Retinal pigment epithelial cell (primary cell): Measurements from ENCODE around the gene SPTBN5.

Source experiments
- DNase-seq: peaks from one replicate; pipeline ENCODE4 v3.0.0-alpha.2; 2010; ENCODE audit warnings: low read depth
- H3K4me3 ChIP-seq: 2 replicates; pipeline ENCODE4 v1.5.1; 2011; ENCODE audit warnings: mild to moderate bottlenecking, low read length, control low read depth, moderate library complexity
- TF ChIP-seq, protein P1 (sequence below): conservative IDR thresholded peaks from 2 replicates; pipeline ENCODE4 v1.5.1; 2011; ENCODE audit warnings: low read depth, low read length, control low read depth, inconsistent platforms

The SPTBN5 gene

DNA sequence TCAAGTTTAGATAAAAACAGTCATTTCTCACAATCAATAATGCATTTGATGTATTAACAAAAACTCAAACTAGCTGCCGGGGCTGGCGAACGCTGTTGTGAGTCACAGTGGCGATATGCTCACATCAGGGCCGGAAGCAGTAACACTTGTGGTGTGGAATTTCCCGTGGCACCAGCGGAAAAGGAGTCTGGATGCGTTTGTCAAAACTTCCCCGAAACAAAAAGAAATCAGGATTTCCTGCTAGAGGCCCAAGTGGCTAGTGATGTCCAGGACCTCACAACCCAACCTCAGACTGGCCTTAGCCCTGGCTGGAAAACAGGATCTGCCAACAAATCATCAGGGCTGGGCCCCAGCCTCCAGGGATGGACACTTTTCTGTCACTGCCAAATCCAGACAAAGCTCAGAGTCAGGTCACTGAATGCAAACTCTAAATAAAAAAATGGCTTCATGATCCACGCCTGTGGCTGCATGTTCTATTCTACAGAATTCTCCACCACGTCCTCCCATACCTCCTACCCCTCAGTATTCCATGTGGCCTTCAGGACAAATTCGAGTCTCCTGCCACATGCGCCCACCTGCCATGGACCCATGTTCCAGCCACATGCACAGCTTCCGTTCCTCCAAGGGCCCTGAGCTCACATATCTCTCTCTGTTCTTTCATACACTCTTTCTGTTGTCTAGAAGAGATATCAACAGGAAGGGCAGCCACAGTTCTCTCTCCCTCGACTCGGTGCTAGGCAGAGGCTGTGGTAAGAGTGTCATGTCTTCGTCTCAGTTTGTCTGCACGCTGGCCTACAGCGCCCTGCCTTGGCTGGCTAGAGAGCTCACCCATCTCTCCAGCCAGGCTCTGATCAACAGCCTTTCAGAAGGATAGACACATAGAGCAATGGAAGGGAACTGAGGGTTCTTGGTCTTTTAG is 43.1 kb upstream of the SPTBN5 start:
- TF ChIP-seq, protein P1, sequence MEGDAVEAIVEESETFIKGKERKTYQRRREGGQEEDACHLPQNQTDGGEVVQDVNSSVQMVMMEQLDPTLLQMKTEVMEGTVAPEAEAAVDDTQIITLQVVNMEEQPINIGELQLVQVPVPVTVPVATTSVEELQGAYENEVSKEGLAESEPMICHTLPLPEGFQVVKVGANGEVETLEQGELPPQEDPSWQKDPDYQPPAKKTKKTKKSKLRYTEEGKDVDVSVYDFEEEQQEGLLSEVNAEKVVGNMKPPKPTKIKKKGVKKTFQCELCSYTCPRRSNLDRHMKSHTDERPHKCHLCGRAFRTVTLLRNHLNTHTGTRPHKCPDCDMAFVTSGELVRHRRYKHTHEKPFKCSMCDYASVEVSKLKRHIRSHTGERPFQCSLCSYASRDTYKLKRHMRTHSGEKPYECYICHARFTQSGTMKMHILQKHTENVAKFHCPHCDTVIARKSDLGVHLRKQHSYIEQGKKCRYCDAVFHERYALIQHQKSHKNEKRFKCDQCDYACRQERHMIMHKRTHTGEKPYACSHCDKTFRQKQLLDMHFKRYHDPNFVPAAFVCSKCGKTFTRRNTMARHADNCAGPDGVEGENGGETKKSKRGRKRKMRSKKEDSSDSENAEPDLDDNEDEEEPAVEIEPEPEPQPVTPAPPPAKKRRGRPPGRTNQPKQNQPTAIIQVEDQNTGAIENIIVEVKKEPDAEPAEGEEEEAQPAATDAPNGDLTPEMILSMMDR: no peak
- DNase-seq: no peak
- H3K4me3 ChIP-seq: no peak overlapping the region

DNA sequence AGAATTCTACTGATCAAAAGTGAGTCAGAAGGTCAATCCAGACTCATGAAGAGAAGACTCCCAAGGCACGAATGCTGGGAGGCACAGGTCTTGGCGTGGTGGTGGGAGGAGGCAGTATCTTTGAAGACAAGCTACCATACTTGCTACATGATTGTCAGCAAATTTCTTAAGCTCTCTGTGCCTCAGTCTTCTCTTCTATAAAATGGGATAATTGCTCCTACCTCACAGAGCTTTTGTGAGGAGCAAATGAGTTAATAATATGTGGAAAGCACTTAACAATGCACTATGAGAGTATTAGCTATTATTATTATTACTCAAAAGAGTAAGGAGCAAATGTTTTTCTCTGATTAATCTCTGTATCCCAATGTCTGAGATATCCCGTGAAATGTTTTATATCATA is 42.3 kb upstream of the SPTBN5 start:
- DNase-seq: no peak
- TF ChIP-seq, protein P1: no peak
- no peak overlapping the region for H3K4me3 ChIP-seq

DNA sequence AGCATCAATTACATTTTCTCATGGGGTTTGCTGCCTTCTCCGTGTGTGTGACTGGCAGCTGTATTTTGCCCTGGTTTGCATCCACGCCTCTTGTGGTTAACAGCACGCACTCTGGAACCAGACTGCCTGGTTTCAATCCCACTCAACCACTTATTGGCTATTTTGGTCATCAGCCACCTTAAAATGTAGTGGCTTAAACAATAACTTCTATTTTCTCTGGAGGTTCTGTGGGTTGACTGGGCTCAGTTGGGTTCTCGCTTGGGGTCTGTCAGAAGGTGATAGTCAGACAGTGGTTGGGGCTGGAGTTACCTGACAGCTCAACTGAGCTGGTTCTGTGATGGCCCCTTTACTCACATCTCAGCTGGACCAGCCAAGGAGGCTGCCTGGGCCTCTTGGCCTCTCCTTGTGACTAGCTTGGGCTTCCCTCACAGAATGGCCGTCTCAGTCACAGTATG is 41.7 kb upstream of the SPTBN5 start:
- DNase-seq: no peak
- H3K4me3 ChIP-seq: no peak overlapping the region
- TF ChIP-seq, protein P1: no peak

DNA sequence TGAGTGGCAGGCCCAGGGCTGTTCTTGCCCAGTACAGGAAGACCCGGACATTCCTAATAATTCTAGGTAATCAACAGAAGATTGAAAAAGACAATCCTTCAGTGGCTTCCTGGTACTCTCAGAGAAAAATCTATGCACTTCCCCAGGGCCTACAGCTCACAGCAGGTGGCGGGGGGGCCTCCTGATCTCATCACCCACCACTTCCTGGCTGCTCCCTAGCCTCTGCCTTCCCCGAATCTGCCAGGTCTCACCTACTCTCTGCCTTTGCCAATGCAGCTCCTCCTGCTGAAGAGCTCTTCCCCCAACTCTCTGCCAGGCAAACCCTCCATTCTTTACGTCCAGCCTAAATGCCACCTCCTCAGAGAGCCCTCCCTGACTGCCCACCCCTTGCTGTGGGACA is 41.0 kb upstream of the SPTBN5 start:
- TF ChIP-seq, protein P1: no peak
- H3K4me3 ChIP-seq: no peak overlapping the region
- no peak for DNase-seq

DNA sequence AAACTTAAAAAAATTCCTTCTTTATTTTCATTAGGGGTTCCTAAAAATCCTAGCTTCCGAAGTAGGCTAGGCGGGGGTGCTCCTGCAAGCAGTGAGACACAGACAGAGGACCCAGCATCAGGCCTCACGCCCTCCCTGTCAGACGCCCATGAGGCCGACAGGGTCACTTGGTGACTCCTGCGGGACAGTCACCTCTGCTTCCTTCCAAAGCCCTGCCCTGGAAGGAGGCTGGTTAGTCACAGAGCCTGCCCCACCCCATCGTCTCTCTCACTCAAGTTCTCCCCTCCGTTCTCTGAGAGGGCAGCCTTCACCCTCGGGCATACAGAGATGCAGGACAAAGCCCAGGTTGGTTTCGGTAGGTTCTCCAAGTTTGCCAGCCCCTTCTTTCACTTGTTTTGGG is 39.9 kb upstream of the SPTBN5 start:
- H3K4me3 ChIP-seq: no peak overlapping the region
- no peak for DNase-seq
- TF ChIP-seq, protein P1: no peak

DNA sequence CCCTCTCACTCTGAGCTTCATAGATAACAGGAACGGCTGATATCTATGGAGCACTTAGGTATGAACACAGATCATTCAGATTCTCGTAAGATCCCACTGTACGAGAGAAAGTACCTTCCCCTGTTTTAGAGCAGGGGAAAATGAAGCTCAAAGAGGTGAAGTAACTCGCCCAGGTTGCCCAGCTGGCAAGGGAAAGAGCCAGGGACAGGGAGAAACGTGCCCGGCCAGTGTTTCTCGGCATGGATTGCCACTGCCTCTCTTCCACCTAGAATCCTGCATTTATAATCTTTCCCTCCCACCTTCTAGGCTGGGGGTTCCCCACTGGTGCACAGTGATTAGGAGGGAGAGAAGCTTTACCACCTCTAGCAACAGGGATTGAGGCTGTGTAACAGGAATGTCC is 39.5 kb upstream of the SPTBN5 start:
- TF ChIP-seq, protein P1: no peak
- H3K4me3 ChIP-seq: no peak overlapping the region
- no peak for DNase-seq
